Heart right ventricle (tissue), 16 donors: ENCODE data around the gene TRIM74. TPM values are rescaled to one million over a fixed set of nuclear protein-coding genes. Genes with fewer than 3 reads are reported as not detected.
"Not testable (repeated sequence)": the region's sequence is repeated elsewhere in the genome, so short reads cannot be mapped to it uniquely, and the experiment has no call there.

Experiments used
- ATAC-seq, 8 donors: fragments of 200-7000 bp; cut with Tn5 transposase; one replicate each; pipeline ENCODE4 v1.9.1; 2020; ENCODE audit warnings: mild to moderate bottlenecking in 8 of 8, moderate library complexity in 8 of 8, moderate number of reproducible peaks in 1 of 8
- DNase-seq, 2 donors: peaks; one replicate each; pipeline ENCODE4 v3.0.0-alpha.2; 2020
- H3K27ac ChIP-seq, 10 donors: fragments of 200-600 bp; sonication (generic) in 2 of 10; one replicate each; pipeline versions ENCODE4 v1.5.0 to v1.8.0; 2020 to 2022; ENCODE audit warnings: mild to moderate bottlenecking in 3 of 10
- H3K27me3 ChIP-seq, 7 donors: fragments of 200-600 bp; one replicate each; pipeline ENCODE4 v1.8.0; 2021 to 2022; ENCODE audit warnings: mild to moderate bottlenecking in 2 of 7
- H3K36me3 ChIP-seq, 9 donors: fragments of 200-600 bp; sonication (generic) in 1 of 9; one replicate each; pipeline versions ENCODE4 v1.5.0 to v1.8.0; 2020 to 2022; ENCODE audit warnings: mild to moderate bottlenecking in 2 of 9
- H3K4me1 ChIP-seq, 9 donors: fragments of 200-600 bp; sonication (generic) in 1 of 9; one replicate each; pipeline versions ENCODE4 v1.5.0 to v1.8.0; 2020 to 2022; ENCODE audit warnings: mild to moderate bottlenecking in 4 of 9
- H3K4me3 ChIP-seq, 10 donors: fragments of 200-600 bp; sonication (generic) in 2 of 10; one replicate each; pipeline versions ENCODE4 v1.5.0 to v1.8.0; 2020 to 2022; ENCODE audit warnings: mild to moderate bottlenecking in 7 of 10, moderate library complexity in 2 of 10
- H3K9me3 ChIP-seq, 11 donors: fragments of 200-600 bp in 10 of 11; sonication (generic) in 2 of 11; one replicate each; pipeline versions ENCODE4 v1.5.0 to v1.8.0; 2013 to 2022; ENCODE audit warnings: mild to moderate bottlenecking in 2 of 11, control low read depth in 1 of 11, moderate library complexity in 1 of 11
- WGBS, 2 donors: extraction: QIAGEN DNeasy Blood & Tissue Kit; methylation state at CpG; one replicate each; pipeline ENCODE4 v1.1.7; 2013; ENCODE audit warnings: inconsistent platforms in 1 of 2; 5-methylcytosine and 5-hydroxymethylcytosine counted together
- intact Hi-C, 10 donors: fragments of 100-400 bp; cut with DNase I; formaldehyde crosslinking; loops; one replicate each; pipeline versions ENCODE4 v1.11.1 to v1.14.2; 2022
- polyA plus RNA-seq, 2 donors: library from polyadenylated mRNA; stranded (reverse); fragments of 200-250 nt; gene quantifications; one replicate each; pipeline ENCODE4 v1.2.3, GENCODE V29; 2013
- total RNA-seq, 10 donors: library from RNA; stranded (reverse); fragmentation: NEBNext Ultra II Directional in 3 of 10; extraction: Animal tissue kit (Norgen Biotek cat#: 25700) in 3 of 10; gene quantifications; one replicate each; pipeline versions ENCODE4 v1.2.1 to v1.2.4, GENCODE V29; 2021 to 2023
- TF ChIP-seq, protein P1 (sequence below), 9 donors: fragments of 200-600 bp; sonication (generic) in 2 of 9; IDR thresholded peaks; one replicate each; pipeline versions ENCODE4 v1.5.0 to v1.8.0; 2021 to 2022; ENCODE audit warnings: antibody characterized with exemption in 9 of 9, mild to moderate bottlenecking in 5 of 9, moderate library complexity in 1 of 9
- donor health status: Arrhythmogenic right ventricular cardiomyopathy.
- donor health status: ischemic (EF 13 %, LVEDD 7.1; RV severe dilation, severe dysfunction).
- donor health status: healthy with polysubstance abuse.
- donor health status: DM: no; HTN: yes; CAD: no.
- donor health status: DM: no; HTN: no; CAD: no.
- donor health status: ischemic (EF 25% LVEDD 6.9; RV normal size, moderate dysfunction).
- donor health status: ischemic (EF 25% LVEDD 5.7; RV mildly dilated, moderate dysfunction).
- donor health status: healthy.
- donor health status: DM: yes; HTN: yes; CAD: no.
- donor health status: Ischemic cardiomyopathy.
- donor health status: ischemic (EF 35%, LVEDD 5.7; RV mildly dilated, moderate dysfunction).
- donor health status: nonischemic (EF 11% LVEDD 7.7; RV severe dilation, severe dysfunction).
- donor health status: DM: yes; HTN: yes; CAD: no.
- donor health status: PGD.
- donor health status: ischemic (EF 29% LVEDD 5.4; RV normal size, mild dysfunction).
- donor health status: nonischemic (EF 23%, LVEDD 6.1; RV moderate dilation, normal function).

Gene TRIM74
- total and polyA plus RNA-seq, 12 donors = 0.14 to 0.72 (median 0.35) TPM; not detected in 6

DNA sequence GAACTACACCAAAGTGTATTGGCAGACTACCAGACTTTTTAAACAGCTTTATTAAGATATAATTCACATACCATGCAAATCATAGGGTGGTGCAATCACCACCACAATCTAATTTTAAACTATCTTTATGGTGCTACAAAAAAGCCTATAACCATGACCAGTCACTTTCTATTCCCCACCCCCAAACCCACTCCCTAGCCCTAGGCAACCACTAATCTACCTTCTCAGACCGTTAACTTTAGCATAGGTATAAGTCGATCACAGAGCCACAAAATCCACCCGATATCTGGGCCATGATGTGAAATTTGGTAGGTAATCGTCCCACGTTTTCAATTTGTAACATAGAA is 44.9 kb downstream of the TRIM74 start:
- TF ChIP-seq, protein P1, sequence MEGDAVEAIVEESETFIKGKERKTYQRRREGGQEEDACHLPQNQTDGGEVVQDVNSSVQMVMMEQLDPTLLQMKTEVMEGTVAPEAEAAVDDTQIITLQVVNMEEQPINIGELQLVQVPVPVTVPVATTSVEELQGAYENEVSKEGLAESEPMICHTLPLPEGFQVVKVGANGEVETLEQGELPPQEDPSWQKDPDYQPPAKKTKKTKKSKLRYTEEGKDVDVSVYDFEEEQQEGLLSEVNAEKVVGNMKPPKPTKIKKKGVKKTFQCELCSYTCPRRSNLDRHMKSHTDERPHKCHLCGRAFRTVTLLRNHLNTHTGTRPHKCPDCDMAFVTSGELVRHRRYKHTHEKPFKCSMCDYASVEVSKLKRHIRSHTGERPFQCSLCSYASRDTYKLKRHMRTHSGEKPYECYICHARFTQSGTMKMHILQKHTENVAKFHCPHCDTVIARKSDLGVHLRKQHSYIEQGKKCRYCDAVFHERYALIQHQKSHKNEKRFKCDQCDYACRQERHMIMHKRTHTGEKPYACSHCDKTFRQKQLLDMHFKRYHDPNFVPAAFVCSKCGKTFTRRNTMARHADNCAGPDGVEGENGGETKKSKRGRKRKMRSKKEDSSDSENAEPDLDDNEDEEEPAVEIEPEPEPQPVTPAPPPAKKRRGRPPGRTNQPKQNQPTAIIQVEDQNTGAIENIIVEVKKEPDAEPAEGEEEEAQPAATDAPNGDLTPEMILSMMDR (IDR thresholded peaks at IDR 0.05) = no peak
- Histone ChIP-seq H3K4me1 (peaks cover 3 to 30% (median 22%) of the 10 kb centered on the region in 9 donors), H3K27ac (peak overlapping the region; percentile 70 to 96 (median 88)), H3K36me3 (peaks cover 0 to 45% (median 21%) of the 10 kb centered on the region in 9 donors), H3K27me3 (no peaks in the 10 kb centered on the region), H3K9me3 (no peaks in the 10 kb centered on the region), H3K4me3 (peak overlapping the region; percentile 54 to 96 (median 87))
- ATAC-seq (peak in 2 of 8 donors; percentile 7 to 12), DNase-seq (no peak)
- WGBS, 2 donors = 0% methylated on average over 5 of the region's 5 CpGs
- intact Hi-C loops = loop anchor here in 1 of 10 donors (10.0 kb wide), 1 partner anchor 100 kb away; the partner anchor contains the start of gene TYW1B

DNA sequence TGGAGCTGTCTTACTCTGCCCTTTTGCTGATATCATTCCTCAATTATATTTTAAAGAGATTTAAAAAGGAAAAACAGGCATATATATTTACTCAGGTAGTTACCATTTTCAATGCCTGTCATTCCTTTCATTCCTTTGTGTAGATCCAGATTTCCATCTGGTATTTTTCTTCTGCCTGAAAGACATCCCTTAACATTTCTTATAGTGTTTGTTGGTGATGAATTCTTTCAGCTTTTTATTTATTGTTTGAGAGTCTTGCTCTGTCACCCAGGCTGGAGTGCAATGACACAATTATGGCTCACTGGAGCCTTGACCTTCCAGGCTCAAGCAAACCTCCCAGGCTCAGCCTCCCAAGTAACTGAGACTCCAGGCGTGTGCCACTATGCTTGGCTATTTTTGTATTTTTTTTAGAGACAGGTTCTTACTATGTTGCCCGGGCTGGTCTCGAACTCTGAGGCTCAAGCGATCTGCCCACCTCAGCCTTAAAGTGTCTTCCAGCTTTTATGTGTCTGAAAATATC is 50.0 kb downstream of the TRIM74 start:
- WGBS, 2 donors = 91 to 93% methylated on average over 4 of the region's 4 CpGs
- TF ChIP-seq, protein P1 (IDR thresholded peaks at IDR 0.05) = no peak
- ATAC-seq (no peak), DNase-seq (no peak)
- Histone ChIP-seq H3K9me3 (no peaks in the 10 kb centered on the region), H3K27me3 (no peaks in the 10 kb centered on the region), H3K36me3 (peaks cover 0 to 48% (median 0%) of the 10 kb centered on the region in 9 donors), H3K4me1 (peaks cover 3 to 24% (median 7%) of the 10 kb centered on the region in 9 donors), H3K4me3 (no peak overlapping the region), H3K27ac (no peak overlapping the region)
- intact Hi-C loops = loop anchor here in 6 of 10 donors (10.0 kb wide), 2 partner anchors 85 to 95 kb away; partner anchors contain the start of gene TYW1B (in 5 of the 6)

DNA sequence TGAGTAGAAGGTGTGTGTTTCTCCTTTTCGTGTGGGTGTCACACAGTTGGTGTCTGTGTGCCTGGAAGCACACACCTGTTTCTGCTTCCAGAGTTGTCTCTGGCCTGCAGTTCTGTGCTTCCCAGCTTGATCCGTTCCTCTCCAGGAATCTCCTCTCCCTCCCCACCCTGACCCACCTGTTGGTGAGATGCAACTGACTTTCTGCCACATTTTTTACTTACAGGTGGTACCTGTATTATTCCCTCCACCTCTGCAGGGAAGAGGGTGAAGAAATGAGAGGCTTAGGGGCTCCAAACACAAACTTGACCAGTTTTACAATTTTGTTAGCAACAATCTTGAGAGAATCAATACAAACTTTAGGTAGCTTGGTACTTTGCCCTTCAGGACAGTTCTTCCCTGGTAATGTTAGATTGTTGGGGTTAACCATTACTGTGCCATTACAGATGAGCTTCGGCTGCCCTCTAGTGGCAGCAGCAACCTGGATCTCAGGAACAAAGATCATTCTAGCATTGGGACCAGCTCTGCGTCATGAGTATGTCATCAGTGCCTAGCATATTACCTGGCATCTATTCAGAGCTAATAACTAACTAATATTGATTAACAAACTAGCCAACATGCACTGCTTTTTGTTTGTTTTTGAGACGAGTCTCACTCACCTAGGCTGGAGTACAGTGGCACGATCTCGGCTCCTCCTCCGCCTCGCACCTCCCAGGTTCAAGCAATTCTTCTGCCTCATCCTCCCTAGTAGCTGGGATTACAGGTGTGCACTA is 54.3 kb downstream of the TRIM74 start:
- DNase-seq (peak; percentile 26 to 34), ATAC-seq (peak in 6 of 8 donors; percentile 65 to 80 (median 76))
- intact Hi-C loops = loop anchor here in 7 of 10 donors (5.0 to 10.0 kb wide), 3 partner anchors 80 to 90 kb away; partner anchors contain the start of gene TYW1B (in 6 of the 7)

DNA sequence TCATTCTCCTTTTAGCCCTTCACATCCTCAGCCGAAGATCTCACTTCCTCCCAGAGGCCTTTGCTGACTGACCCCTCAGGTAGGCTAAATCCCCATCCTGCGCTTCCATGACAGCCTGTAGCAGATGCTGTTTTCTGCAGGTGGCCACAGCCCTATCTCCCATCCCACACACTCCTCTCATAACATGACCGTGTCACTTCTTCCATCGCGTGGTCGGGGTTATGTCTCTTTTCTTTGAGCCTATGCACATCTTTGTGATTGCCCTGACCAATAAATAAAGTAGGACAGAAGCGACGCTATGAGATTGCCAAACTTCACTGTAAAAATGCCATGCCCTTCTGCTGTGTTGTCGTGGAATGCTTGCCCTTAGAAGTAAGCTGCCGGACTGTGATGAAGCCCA is 55.5 kb downstream of the TRIM74 start:
- intact Hi-C loops = loop anchor here in 7 of 10 donors (5.0 to 10.0 kb wide), 3 partner anchors 79 to 89 kb away; partner anchors contain the start of gene TYW1B (in 6 of the 7)
- ATAC-seq = peak in 1 of 8 donors; percentile 12
- Histone ChIP-seq H3K36me3 (peaks cover 0 to 55% (median 12%) of the 10 kb centered on the region in 9 donors), H3K4me1 (peaks cover 0 to 11% (median 0%) of the 10 kb centered on the region in 9 donors)
- not testable (repeated sequence) for H3K9me3 ChIP-seq, H3K4me3 ChIP-seq, DNase-seq, H3K27ac ChIP-seq, H3K27me3 ChIP-seq
- 79 to 85% methylated on average over 10 of the region's 10 CpGs for WGBS, 2 donors

More for the DNA sequence above, 54.3 kb downstream of the TRIM74 start:
- WGBS, 2 donors = 70% methylated on average over 9 of the region's 9 CpGs
- Histone ChIP-seq H3K36me3 (peaks cover 0 to 55% (median 12%) of the 10 kb centered on the region in 9 donors), H3K4me1 (peaks cover 0 to 17% (median 0%) of the 10 kb centered on the region in 9 donors)
- TF ChIP-seq, protein P1 (IDR thresholded peaks at IDR 0.05) = peak; percentile 22 to 73 (median 69)
- not testable (repeated sequence) for H3K27me3 ChIP-seq, H3K27ac ChIP-seq, H3K4me3 ChIP-seq, H3K9me3 ChIP-seq

DNA sequence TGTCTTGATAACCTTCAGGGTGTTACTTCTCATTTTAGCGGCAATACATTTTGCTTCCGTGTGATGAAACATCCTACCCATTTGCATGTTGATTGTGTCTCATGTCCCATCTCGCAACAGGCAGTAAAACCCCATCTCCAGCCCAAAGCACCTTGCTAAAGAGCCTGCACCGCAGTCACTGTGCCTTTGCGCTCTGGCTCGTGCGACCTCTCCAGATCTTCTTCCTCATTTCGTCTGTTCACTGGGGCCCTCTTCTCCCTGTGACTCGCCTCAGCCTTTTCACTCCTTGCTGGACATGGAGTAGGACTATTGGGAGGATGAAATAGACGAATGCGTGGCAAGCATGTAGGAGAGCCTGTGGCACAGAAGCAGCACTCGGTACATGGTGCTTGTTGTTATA is 57.9 kb downstream of the TRIM74 start:
- ATAC-seq, H3K4me1 ChIP-seq, H3K27me3 ChIP-seq, DNase-seq, H3K4me3 ChIP-seq, H3K9me3 ChIP-seq, H3K27ac ChIP-seq: not testable (repeated sequence)
- WGBS, 2 donors = 91 to 92% methylated on average over 10 of the region's 12 CpGs
- intact Hi-C loops = loop anchor here in 7 of 10 donors (5.0 to 10.0 kb wide), 3 partner anchors 77 to 87 kb away; partner anchors contain the start of gene TYW1B (in 6 of the 7)
- H3K36me3 ChIP-seq = peaks cover 0 to 58% (median 12%) of the 10 kb centered on the region in 9 donors
